Measurements from ENCODE around the gene ARID1B.

Gene ARID1B

DNA sequence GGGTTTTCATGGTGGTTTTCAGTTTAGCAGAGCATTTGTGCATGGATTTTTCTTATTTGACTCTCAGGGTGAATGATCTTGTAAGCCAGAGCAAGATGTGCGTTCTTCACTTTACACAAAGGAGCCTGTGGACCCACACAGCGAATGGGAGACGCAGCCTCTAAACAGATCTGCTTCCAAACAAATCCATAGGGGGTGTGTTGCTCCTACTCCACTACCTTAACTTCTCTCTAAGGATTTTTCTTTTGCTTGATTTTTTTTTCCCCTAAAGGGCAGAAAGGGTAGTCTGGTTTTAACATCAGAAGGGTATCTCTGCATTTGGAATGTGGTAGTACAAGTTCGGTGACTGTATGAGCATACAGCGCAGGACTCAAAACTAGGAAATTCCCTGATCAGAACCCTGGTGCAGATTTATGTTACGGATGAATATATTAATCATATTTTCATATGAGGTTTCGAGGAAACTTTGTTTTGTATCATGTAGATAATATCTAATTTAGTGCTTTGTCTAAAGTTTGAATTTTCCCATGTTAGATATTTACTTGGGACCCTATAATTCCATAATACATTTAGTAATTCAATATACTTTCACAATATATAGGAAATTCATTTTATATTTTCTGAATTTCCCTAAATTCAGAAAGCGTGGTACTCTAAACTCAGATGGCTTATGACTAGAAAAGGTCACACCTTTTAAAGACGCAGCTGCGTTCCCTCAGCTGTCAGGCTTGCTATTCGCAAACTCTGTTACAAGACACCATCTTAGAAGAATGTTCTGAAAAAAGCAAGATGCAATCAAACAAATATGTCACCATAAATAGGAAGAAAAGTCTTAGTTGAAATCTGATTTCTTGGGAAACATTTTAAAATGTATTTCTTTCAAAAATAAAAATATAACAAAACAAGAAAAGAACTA is 349.3 kb downstream of the ARID1B start:
- Histone ChIP-seq H3K4me3 (ENCODE audit: low read depth, low read length) (no peak overlapping the region), H3K9me3 (ENCODE audit: control insufficient read depth, insufficient read depth, low read depth, low read length) (no peaks in the 10 kb centered on the region), H3K27ac (ENCODE audit: extremely low read depth, low read depth, low read length) (no peak overlapping the region), H3K4me1 (ENCODE audit: control insufficient read depth, insufficient read depth, low read length) (no peaks in the 10 kb centered on the region), H3K36me3 (ENCODE audit: control insufficient read depth in 2 of 2, insufficient read depth in 1 of 2, low read length in 2 of 2) (peaks cover 0 to 5% of the 10 kb centered on the region in 2 experiments; a peak in 1 of 3 replicates)
- no peak for TF ChIP-seq ZNF768 (tag by site-specific recombination; IDR thresholded peaks at IDR 0.05)
- TF ChIP-seq ZBTB20 (tag by site-specific recombination; IDR thresholded peaks at IDR 0.05): no peak
- TF ChIP-seq ZNF366 (tag by site-specific recombination; conservative IDR thresholded peaks at IDR 0.05): no peak
- TF ChIP-seq EGR2 (tag by site-specific recombination; IDR thresholded peaks at IDR 0.05; ENCODE audit: low read depth): no peak
- no peak for TF ChIP-seq ZBTB8A (tag by site-specific recombination; IDR thresholded peaks at IDR 0.05)
- TF ChIP-seq, protein P1, sequence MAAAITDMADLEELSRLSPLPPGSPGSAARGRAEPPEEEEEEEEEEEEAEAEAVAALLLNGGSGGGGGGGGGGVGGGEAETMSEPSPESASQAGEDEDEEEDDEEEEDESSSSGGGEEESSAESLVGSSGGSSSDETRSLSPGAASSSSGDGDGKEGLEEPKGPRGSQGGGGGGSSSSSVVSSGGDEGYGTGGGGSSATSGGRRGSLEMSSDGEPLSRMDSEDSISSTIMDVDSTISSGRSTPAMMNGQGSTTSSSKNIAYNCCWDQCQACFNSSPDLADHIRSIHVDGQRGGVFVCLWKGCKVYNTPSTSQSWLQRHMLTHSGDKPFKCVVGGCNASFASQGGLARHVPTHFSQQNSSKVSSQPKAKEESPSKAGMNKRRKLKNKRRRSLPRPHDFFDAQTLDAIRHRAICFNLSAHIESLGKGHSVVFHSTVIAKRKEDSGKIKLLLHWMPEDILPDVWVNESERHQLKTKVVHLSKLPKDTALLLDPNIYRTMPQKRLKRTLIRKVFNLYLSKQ (tag by site-specific recombination; IDR thresholded peaks at IDR 0.05; ENCODE audit: borderline replicate concordance): no peak
- POLR2A ChIA-PET: no interaction called here
- CTCF ChIA-PET: interaction anchor here (0.7 kb wide), 1 partner anchor 19 kb away, joined by 3 read pairs; no protein-coding TSS in a partner anchor

DNA sequence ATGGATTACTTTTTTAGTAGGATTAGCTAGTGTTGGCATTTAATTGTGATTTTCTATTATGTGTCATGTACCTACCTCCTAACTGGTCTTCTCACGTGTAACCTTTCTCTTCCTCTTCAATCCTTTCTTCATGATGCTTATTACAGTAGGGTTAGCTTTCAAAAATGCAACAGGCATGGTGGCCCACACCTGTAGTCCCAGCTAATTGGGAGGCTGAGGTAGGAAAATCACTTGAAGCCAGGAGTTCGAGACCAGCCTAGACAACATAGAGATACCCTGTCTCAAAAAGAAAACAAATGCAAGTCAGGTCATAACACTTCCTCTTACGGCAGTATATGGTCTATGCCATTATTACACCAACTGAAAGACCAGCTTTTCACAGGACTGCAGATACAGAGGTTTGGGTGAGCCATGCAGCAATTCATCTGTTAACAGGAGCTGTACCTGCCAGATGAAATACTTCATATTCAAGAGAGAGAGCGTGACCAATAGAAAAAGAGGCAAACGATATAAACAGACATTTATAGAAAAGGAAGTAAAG is 351.1 kb downstream of the ARID1B start:
- no peaks in the 10 kb centered on the region for H3K4me1 ChIP-seq (ENCODE audit: control insufficient read depth, insufficient read depth, low read length)
- ChIA-PET CTCF (interaction anchor here (0.6 to 1.5 kb wide), 6 partner anchors 9 to 1922 kb away, joined by 3 to 4 read pairs (median 3); no protein-coding TSS in a partner anchor), POLR2A (interaction anchor here (0.6 kb wide), 1 partner anchor 27 kb away, joined by 4 read pairs; no protein-coding TSS in a partner anchor)
- TF ChIP-seq SCRT1 (tag by site-specific recombination; IDR thresholded peaks at IDR 0.05; ENCODE audit: borderline replicate concordance): peak; percentile 91
- TF ChIP-seq ZNF654 (tag by site-specific recombination; IDR thresholded peaks at IDR 0.05; ENCODE audit: low read depth): no peak
- no peak for TF ChIP-seq HOXA7 (CRISPR knock-in tag; IDR thresholded peaks at IDR 0.05; ENCODE audit: borderline replicate concordance)
- TF ChIP-seq ZNF366 (tag by site-specific recombination; conservative IDR thresholded peaks at IDR 0.05): no peak
- peak; percentile 89 for TF ChIP-seq SCRT2 (tag by site-specific recombination; IDR thresholded peaks at IDR 0.05)
- no peak overlapping the region for H3K27ac ChIP-seq (ENCODE audit: extremely low read depth, low read depth, low read length)
- H3K9me3 ChIP-seq (ENCODE audit: control insufficient read depth, insufficient read depth, low read depth, low read length): no peaks in the 10 kb centered on the region
- H3K4me3 ChIP-seq (ENCODE audit: low read depth, low read length): no peak overlapping the region
- H3K36me3 ChIP-seq (ENCODE audit: control insufficient read depth in 2 of 2, insufficient read depth in 1 of 2, low read length in 2 of 2): peaks cover 0 to 10% of the 10 kb centered on the region in 2 experiments; a peak in 1 of 3 replicates

- no peaks in the 10 kb centered on the region for H3K9me3 ChIP-seq (ENCODE audit: control insufficient read depth, insufficient read depth, low read depth, low read length)
- H3K36me3 ChIP-seq (ENCODE audit: control insufficient read depth in 2 of 2, insufficient read depth in 1 of 2, low read length in 2 of 2): peaks cover 0 to 29% of the 10 kb centered on the region in 2 experiments; a peak in 2 of 3 replicates
- CTCF ChIA-PET: interaction anchor here (0.6 to 1.9 kb wide), 4 partner anchors 11 to 659 kb away, joined by 3 to 6 read pairs (median 4); no protein-coding TSS in a partner anchor
- H3K4me3 ChIP-seq (ENCODE audit: low read depth, low read length): no peak overlapping the region
- H3K4me1 ChIP-seq (ENCODE audit: control insufficient read depth, insufficient read depth, low read length): no peaks in the 10 kb centered on the region
- TF ChIP-seq EGR2 (tag by site-specific recombination; IDR thresholded peaks at IDR 0.05; ENCODE audit: low read depth) (peak; percentile 67), BCL6B (tag by site-specific recombination; IDR thresholded peaks at IDR 0.05) (peak; percentile 78), ZNF513 (tag by site-specific recombination; IDR thresholded peaks at IDR 0.05) (no peak), ZFHX2 (tag by site-specific recombination; conservative IDR thresholded peaks at IDR 0.05) (peak; percentile 50; the same call in 1 of the 2 replicates)
- POLR2A ChIA-PET: no interaction called here
- no peak overlapping the region for H3K27ac ChIP-seq (ENCODE audit: extremely low read depth, low read depth, low read length)
These were observed 354.1 kb downstream of the ARID1B start for GRCh38 chr6:157131250-157131649.

Data from HEK293 (cell line).